ENCODE measurements around the gene RANBP10.

DNA sequence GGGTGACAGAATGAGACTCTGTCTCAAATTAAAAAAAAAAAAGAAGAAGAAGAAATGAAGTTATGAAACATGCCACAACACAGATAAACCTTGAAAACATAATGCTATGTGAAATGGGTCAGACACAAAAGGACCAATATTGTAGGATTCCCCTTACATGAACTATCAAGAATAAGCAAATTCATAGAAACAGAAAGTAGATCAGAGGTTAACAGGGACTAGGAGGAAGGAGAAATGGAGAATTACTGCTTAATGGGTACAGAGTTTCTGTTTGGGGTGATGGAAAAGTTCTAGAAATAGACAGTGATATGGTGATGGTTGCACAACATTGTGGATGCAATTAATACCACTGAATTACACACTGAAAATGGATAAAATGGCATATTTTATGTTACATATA, 16.3 kb downstream of the RANBP10 start:
- TF ChIP-seq, protein P1, sequence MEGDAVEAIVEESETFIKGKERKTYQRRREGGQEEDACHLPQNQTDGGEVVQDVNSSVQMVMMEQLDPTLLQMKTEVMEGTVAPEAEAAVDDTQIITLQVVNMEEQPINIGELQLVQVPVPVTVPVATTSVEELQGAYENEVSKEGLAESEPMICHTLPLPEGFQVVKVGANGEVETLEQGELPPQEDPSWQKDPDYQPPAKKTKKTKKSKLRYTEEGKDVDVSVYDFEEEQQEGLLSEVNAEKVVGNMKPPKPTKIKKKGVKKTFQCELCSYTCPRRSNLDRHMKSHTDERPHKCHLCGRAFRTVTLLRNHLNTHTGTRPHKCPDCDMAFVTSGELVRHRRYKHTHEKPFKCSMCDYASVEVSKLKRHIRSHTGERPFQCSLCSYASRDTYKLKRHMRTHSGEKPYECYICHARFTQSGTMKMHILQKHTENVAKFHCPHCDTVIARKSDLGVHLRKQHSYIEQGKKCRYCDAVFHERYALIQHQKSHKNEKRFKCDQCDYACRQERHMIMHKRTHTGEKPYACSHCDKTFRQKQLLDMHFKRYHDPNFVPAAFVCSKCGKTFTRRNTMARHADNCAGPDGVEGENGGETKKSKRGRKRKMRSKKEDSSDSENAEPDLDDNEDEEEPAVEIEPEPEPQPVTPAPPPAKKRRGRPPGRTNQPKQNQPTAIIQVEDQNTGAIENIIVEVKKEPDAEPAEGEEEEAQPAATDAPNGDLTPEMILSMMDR (IDR thresholded peaks at IDR 0.05; ENCODE audit: low read depth, low read length, missing input control), result no peak
- TF ChIP-seq RAD21 (IDR thresholded peaks at IDR 0.05), result no peak
- TF ChIP-seq, protein P2, sequence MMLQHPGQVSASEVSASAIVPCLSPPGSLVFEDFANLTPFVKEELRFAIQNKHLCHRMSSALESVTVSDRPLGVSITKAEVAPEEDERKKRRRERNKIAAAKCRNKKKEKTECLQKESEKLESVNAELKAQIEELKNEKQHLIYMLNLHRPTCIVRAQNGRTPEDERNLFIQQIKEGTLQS (IDR thresholded peaks at IDR 0.05), result no peak
- TF ChIP-seq, protein P3, sequence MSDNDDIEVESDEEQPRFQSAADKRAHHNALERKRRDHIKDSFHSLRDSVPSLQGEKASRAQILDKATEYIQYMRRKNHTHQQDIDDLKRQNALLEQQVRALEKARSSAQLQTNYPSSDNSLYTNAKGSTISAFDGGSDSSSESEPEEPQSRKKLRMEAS (IDR thresholded peaks at IDR 0.05), result no peak
- no peak for TF ChIP-seq TAF1 (conservative IDR thresholded peaks at IDR 0.05)
- TF ChIP-seq YY1 (IDR thresholded peaks at IDR 0.05), result no peak
- no peak for TF ChIP-seq SP1 (IDR thresholded peaks at IDR 0.05)

Data from liver (tissue), 3 donors.